HCT116 (cell line): Measurements from ENCODE around the gene ST3GAL5. TPM values are rescaled to one million over a fixed set of nuclear protein-coding genes. Genes with fewer than 3 reads are reported as not detected.

Experiments used
- ATAC-seq: fragments of 200-7000 bp; cut with Tn5 transposase; 2 replicates; pipeline ENCODE4 v1.9.1; 2020; ENCODE audit warnings: mild to moderate bottlenecking, moderate library complexity
- BruUV-seq: library from RNA; stranded (reverse); fragments of 400-500 nt; replicated peaks from 2 replicates; lab custom pipeline; 2021; lab: Mats Ljungman, UMichigan
- CTCF ChIA-PET: fragments of 300-600 bp; sonication (Branson Sonifier 250); formaldehyde crosslinking; loops from one replicate; lab custom pipeline; 2021; ENCODE audit warnings: antibody characterized with exemption; lab: Charles Lee
- POLR2A ChIA-PET: fragments of 300-600, 350-600 bp; sonication (Branson Sonifier 250); formaldehyde crosslinking; loops from one replicate; lab custom pipeline; 2021; ENCODE audit warnings: antibody characterized with exemption; lab: Charles Lee
- RAD21 ChIA-PET, 2 experiments: fragments of 300-600 bp; sonication (Branson Sonifier 250); formaldehyde crosslinking; loops; one replicate each; lab custom pipeline; 2023; ENCODE audit warnings: low total read pairs in 2 of 2; ENCODE audit not compliant: uncharacterized antibody in 2 of 2, unreplicated experiment in 2 of 2, low non-redundant PET in 1 of 2; lab: Charles Lee
- DNase-seq: peaks from one replicate; pipeline ENCODE4 v3.0.0-alpha.2; 2010; ENCODE audit warnings: low read depth, low spot score
- H2AFZ ChIP-seq: fragments of 200-600 bp; shearing (Covaris generic), sonication (generic); 2 replicates; pipeline ENCODE4 v1.6.1; 2017; ENCODE audit warnings: low read depth, mixed run types, mixed read lengths, antibody characterized with exemption, low read length; ENCODE audit not compliant: poor library complexity, severe bottlenecking
- H3K27ac ChIP-seq: 2 replicates; pipeline ENCODE4 v1.5.1; 2012; ENCODE audit warnings: low read depth, low read length
- H3K27me3 ChIP-seq: fragments of 200-600 bp; sonication (generic); 2 replicates; pipeline ENCODE4 v1.6.1; 2016; ENCODE audit warnings: mixed run types, low read length, mixed read lengths; ENCODE audit not compliant: insufficient read depth
- H3K36me3 ChIP-seq, 2 experiments: fragments of 200-500 bp in 1 of 2; fragments of 200-600 bp in 1 of 2; sonication (Bioruptor generic) in 1 of 2; sonication (generic) in 1 of 2; 2 replicates each; pipeline versions ENCODE4 v1.5.1 to v1.6.1; 2014 to 2016; ENCODE audit warnings: low read length in 2 of 2, inconsistent platforms in 1 of 2, mixed read lengths in 1 of 2, mixed run types in 1 of 2; ENCODE audit not compliant: insufficient read depth in 2 of 2, control insufficient read depth in 1 of 2
- H3K4me1 ChIP-seq, 2 experiments: fragments of 200-600 bp in 1 of 2; sonication (generic) in 1 of 2; 2 replicates each; pipeline versions ENCODE4 v1.5.1 to v1.6.1; 2012 to 2017; ENCODE audit warnings: low read length in 2 of 2, inconsistent platforms in 1 of 2, mild to moderate bottlenecking in 1 of 2, mixed read lengths in 1 of 2, mixed run types in 1 of 2, moderate library complexity in 1 of 2; ENCODE audit not compliant: insufficient read depth in 2 of 2, control insufficient read depth in 1 of 2
- H3K4me2 ChIP-seq: fragments of 200-600 bp; sonication (generic); 2 replicates; pipeline ENCODE4 v1.6.1; 2017; ENCODE audit warnings: mixed run types, low read length, mixed read lengths
- H3K4me3 ChIP-seq, 2 experiments: fragments of 200-600 bp in 1 of 2; sonication (generic) in 1 of 2; replicated peaks in 1 of 2; 2 replicates each; pipeline ENCODE4 v1.5.1; 2011 to 2016; ENCODE audit warnings: low read length in 2 of 2, control low read depth in 1 of 2, low read depth in 1 of 2, mild to moderate bottlenecking in 1 of 2, mixed read lengths in 1 of 2, mixed run types in 1 of 2
- H3K79me2 ChIP-seq: fragments of 200-600 bp; sonication (generic); 2 replicates; pipeline ENCODE4 v1.6.1; 2017; ENCODE audit warnings: mild to moderate bottlenecking, mixed run types, low read length, moderate library complexity, mixed read lengths; ENCODE audit not compliant: insufficient read depth
- H3K9ac ChIP-seq: fragments of 200-600 bp; sonication (generic); 2 replicates; pipeline ENCODE4 v1.6.1; 2016; ENCODE audit warnings: low read length, mixed read lengths
- H3K9me2 ChIP-seq: fragments of 200-600 bp; sonication (generic), shearing (Covaris generic); 2 replicates; pipeline ENCODE4 v1.6.1; 2017; ENCODE audit warnings: mixed run types, mild to moderate bottlenecking, moderate library complexity; ENCODE audit not compliant: insufficient read depth
- H3K9me3 ChIP-seq, 2 experiments: fragments of 200-500 bp in 1 of 2; fragments of 200-600 bp in 1 of 2; sonication (Bioruptor generic) in 1 of 2; sonication (generic) in 1 of 2; 2 replicates each; pipeline ENCODE4 v1.6.1; 2014 to 2017; ENCODE audit warnings: low read length in 2 of 2, mixed read lengths in 2 of 2, inconsistent platforms in 1 of 2, low read depth in 1 of 2, mild to moderate bottlenecking in 1 of 2, mixed run types in 1 of 2, moderate library complexity in 1 of 2; ENCODE audit not compliant: control insufficient read depth in 1 of 2, insufficient read depth in 1 of 2
- H4K20me1 ChIP-seq: fragments of 200-600 bp; sonication (generic), shearing (Covaris generic); 2 replicates; pipeline ENCODE4 v1.6.1; 2017; ENCODE audit warnings: mixed run types, mild to moderate bottlenecking, moderate library complexity; ENCODE audit not compliant: insufficient read depth
- CEBPB ChIP-seq: IDR thresholded peaks from 2 replicates; pipeline ENCODE4 v1.6.1; 2012; ENCODE audit warnings: low read depth
- EZH2 ChIP-seq: fragments of 200-600 bp; sonication (generic); IDR thresholded peaks from 2 replicates; pipeline ENCODE4 v1.6.1; 2017; ENCODE audit warnings: antibody characterized with exemption, mixed run types
- POLR2A ChIP-seq: IDR thresholded peaks from 2 replicates; pipeline ENCODE4 v1.7.0; 2011; ENCODE audit warnings: borderline replicate concordance; ENCODE audit not compliant: insufficient read depth, insufficient read length; ENCODE audit errors: extremely low read depth
- POLR2AphosphoS5 ChIP-seq: IDR thresholded peaks from 2 replicates; pipeline ENCODE4 v1.6.1; 2011; ENCODE audit warnings: mild to moderate bottlenecking, low read depth, low read length, moderate library complexity
- SIN3A ChIP-seq: IDR thresholded peaks from 2 replicates; pipeline ENCODE4 v1.6.1; 2012; ENCODE audit warnings: low read depth
- TCF7L2 ChIP-seq: IDR thresholded peaks from 2 replicates; pipeline ENCODE4 v1.7.0; 2011; ENCODE audit warnings: borderline replicate concordance, inconsistent platforms; ENCODE audit not compliant: insufficient read depth, insufficient read length; ENCODE audit errors: extremely low read depth
- ZFX ChIP-seq: fragments of 450-650 bp; IDR thresholded peaks from 2 replicates; pipeline ENCODE4 v1.6.1; 2017
- ZNF274 ChIP-seq: fragments of 200-500 bp; sonication (Bioruptor generic); IDR thresholded peaks from 2 replicates; pipeline ENCODE4 v1.6.1; 2014; ENCODE audit warnings: mild to moderate bottlenecking, low read depth, low read length, inconsistent platforms
- intact Hi-C: fragments of 100-400 bp; cut with micrococcal nuclease; formaldehyde crosslinking; loops from 2 replicates; pipeline ENCODE4 v1.10.0; 2022
- total RNA-seq: library from RNA; stranded (reverse); gene quantifications from one replicate; pipeline ENCODE4 v1.2.1, GENCODE V29; 2021; ENCODE audit not compliant: unreplicated experiment
- TF ChIP-seq, protein P1 (sequence below), 3 experiments: fragments of 200-600 bp in 1 of 3; sonication (generic) in 1 of 3; IDR thresholded peaks in 2 of 3; conservative IDR thresholded peaks in 1 of 3; 2 replicates each; pipeline ENCODE4 v1.5.1; 2012 to 2017; ENCODE audit warnings: low read depth in 2 of 3, low read length in 2 of 3, antibody characterized with exemption in 1 of 3, borderline replicate concordance in 1 of 3, control low read depth in 1 of 3, mild to moderate bottlenecking in 1 of 3, mixed read lengths in 1 of 3, mixed run types in 1 of 3, moderate library complexity in 1 of 3; ENCODE audit not compliant: insufficient read depth in 1 of 3

Gene ST3GAL5
- total RNA-seq, 1 experiment from 2014 or later = 14.8 TPM

DNA sequence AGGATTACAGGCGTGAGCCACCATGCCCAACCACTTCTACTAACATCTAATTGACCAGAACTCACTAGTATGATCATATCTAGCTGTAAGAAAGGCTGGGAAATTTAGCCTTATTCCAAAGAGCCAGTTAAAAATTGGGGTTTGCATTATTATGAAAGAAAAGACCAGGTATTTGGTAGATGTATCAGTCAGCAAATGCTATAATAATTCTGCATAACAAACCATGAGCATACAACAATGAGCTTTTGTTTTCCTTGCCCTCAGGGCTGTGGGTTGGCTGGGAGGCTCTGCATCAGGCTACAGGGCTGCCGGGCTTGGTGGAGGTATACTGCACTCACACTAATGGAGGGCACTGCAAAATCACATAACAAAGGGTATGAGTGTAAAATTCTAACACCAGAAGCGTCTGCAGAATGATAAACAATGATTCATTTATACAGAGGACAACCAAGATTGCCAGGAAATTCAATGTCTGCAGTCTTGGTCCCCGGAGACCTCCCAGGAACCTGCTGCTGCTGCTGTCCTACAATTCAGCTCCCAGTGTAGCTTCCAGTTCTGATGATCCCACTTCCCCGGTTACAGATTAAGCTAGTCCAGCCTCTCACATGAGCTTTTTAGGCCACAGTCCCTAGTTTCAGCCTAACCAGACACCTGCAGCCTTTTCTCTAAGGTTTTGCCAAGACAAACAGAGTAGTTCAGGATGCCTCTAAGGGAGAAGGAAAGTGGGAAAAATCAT is 32.2 kb upstream of the ST3GAL5 start (continued):
- TF ChIP-seq, protein P1, sequence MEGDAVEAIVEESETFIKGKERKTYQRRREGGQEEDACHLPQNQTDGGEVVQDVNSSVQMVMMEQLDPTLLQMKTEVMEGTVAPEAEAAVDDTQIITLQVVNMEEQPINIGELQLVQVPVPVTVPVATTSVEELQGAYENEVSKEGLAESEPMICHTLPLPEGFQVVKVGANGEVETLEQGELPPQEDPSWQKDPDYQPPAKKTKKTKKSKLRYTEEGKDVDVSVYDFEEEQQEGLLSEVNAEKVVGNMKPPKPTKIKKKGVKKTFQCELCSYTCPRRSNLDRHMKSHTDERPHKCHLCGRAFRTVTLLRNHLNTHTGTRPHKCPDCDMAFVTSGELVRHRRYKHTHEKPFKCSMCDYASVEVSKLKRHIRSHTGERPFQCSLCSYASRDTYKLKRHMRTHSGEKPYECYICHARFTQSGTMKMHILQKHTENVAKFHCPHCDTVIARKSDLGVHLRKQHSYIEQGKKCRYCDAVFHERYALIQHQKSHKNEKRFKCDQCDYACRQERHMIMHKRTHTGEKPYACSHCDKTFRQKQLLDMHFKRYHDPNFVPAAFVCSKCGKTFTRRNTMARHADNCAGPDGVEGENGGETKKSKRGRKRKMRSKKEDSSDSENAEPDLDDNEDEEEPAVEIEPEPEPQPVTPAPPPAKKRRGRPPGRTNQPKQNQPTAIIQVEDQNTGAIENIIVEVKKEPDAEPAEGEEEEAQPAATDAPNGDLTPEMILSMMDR (IDR thresholded peaks at IDR 0.05 in 2 of 3, conservative IDR thresholded peaks at IDR 0.05 in 1 of 3; ENCODE audit: borderline replicate concordance in 1 of 3, insufficient read depth in 1 of 3, low read depth in 2 of 3, low read length in 2 of 3) = no peak
- no peak for TF ChIP-seq SIN3A

DNA sequence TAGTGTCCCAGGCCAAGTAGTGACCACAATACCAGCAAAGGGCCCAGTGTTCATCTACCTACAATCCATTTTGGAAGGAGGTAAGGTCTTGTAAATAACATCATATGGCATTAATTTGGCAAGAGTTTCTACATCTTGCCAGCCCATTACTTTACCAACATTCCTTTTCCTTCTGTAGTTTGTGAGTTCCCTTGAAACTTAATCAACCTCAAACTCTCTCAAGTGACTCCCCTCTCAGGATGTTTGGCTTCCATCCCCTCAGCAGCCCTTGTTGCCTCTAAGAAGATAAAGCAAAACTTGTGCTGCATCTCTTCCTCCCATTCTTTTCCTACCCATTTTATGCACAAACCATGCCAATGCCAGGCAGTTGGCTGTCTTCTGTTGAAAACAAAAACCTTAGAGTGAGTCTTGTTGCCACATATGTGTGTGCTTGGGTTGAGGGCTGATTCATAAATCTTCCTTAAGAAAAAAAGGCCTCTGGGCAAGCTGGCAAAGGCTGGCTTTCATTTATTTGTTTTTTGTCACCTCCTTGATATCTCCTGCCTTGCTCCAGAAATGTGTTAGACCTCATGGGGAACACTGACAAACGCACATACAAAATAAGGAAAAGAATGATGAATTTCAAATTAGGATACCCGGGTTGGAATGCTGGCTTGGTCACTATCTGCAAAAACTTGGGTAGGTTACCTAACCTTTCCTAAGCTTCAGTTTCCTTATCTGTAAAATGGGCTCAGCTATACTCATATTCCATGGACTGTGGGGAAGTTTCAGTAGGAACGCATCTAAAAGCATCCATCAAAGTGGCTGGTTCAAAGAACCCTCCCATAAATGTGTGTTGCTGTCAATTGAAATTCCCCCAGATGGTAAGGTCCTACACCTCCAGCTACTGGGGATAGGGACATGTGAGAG is 29.4 kb upstream of the ST3GAL5 start:
- Histone ChIP-seq H3K9me3 (no peaks in the 10 kb centered on the region), H3K9ac (no peak overlapping the region), H3K4me1 (peaks cover 0 to 4% of the 10 kb centered on the region in 2 experiments; a peak in 1 of 4 replicates), H3K36me3 (no peaks in the 10 kb centered on the region), H3K27ac (no peak overlapping the region), H3K27me3 (no peaks in the 10 kb centered on the region), H3K79me2 (no peaks in the 10 kb centered on the region), H4K20me1 (no peaks in the 10 kb centered on the region), H3K4me3 (no peak overlapping the region), H3K9me2 (no peaks in the 10 kb centered on the region), H3K4me2 (no peak overlapping the region), H2AFZ (no peak overlapping the region)
- DNase-seq (no peak), ATAC-seq (no peak)
- ChIA-PET POLR2A (no interaction called here), CTCF (no interaction called here), RAD21 (no interaction called here)
- intact Hi-C loops = no loop called here
- no peak for TF ChIP-seq ZFX
- TF ChIP-seq POLR2A = no peak
- no peak for TF ChIP-seq TCF7L2
- TF ChIP-seq POLR2AphosphoS5 = no peak
- no peak for TF ChIP-seq EZH2
- TF ChIP-seq ZNF274 = no peak
- no peak for TF ChIP-seq CEBPB
- TF ChIP-seq SIN3A = no peak
- BruUV-seq = no TSS peak
